ENCODE measurements around the gene TENM3.

The TENM3 gene

GRCh38 chr4:182320092-182320491 lies 76.9 kb downstream of the TENM3 start:
- Histone ChIP-seq H3K27me3 (ENCODE audit: insufficient read depth, low read length, poor library complexity) (no peaks in the 10 kb centered on the region), H3K79me2 (ENCODE audit: insufficient read depth, low read length) (no peaks in the 10 kb centered on the region), H4K20me1 (ENCODE audit: insufficient read depth, low read length) (no peaks in the 10 kb centered on the region), H2AFZ (ENCODE audit: low read depth, low read length) (no peak overlapping the region), H3K4me3 (ENCODE audit: low read depth in 1 of 2, low read length in 2 of 2) (no peak overlapping the region), H3K4me1 (ENCODE audit: insufficient read depth, low read length) (no peaks in the 10 kb centered on the region), H3K4me2 (ENCODE audit: insufficient read depth, low read length) (no peak overlapping the region), H3K36me3 (ENCODE audit: insufficient read depth, low read length) (no peaks in the 10 kb centered on the region), H3K27ac (ENCODE audit: low read length) (no peak overlapping the region), H3K9me3 (ENCODE audit: insufficient read depth, low read length, severe bottlenecking) (no peaks in the 10 kb centered on the region), H3K9ac (ENCODE audit: low read depth, low read length) (no peak overlapping the region)
- TF ChIP-seq, protein P1, sequence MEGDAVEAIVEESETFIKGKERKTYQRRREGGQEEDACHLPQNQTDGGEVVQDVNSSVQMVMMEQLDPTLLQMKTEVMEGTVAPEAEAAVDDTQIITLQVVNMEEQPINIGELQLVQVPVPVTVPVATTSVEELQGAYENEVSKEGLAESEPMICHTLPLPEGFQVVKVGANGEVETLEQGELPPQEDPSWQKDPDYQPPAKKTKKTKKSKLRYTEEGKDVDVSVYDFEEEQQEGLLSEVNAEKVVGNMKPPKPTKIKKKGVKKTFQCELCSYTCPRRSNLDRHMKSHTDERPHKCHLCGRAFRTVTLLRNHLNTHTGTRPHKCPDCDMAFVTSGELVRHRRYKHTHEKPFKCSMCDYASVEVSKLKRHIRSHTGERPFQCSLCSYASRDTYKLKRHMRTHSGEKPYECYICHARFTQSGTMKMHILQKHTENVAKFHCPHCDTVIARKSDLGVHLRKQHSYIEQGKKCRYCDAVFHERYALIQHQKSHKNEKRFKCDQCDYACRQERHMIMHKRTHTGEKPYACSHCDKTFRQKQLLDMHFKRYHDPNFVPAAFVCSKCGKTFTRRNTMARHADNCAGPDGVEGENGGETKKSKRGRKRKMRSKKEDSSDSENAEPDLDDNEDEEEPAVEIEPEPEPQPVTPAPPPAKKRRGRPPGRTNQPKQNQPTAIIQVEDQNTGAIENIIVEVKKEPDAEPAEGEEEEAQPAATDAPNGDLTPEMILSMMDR (IDR thresholded peaks at IDR 0.05; ENCODE audit: borderline replicate concordance, extremely low read depth, low read length, poor library complexity, severe bottlenecking) = no peak
- no peak for TF ChIP-seq EZH2 (IDR thresholded peaks at IDR 0.05; ENCODE audit: borderline replicate concordance, low read depth, low read length, severe bottlenecking)
- DNase-seq (no peak), ATAC-seq (ENCODE audit: insufficient read depth, low read depth) (no peak)

DNA sequence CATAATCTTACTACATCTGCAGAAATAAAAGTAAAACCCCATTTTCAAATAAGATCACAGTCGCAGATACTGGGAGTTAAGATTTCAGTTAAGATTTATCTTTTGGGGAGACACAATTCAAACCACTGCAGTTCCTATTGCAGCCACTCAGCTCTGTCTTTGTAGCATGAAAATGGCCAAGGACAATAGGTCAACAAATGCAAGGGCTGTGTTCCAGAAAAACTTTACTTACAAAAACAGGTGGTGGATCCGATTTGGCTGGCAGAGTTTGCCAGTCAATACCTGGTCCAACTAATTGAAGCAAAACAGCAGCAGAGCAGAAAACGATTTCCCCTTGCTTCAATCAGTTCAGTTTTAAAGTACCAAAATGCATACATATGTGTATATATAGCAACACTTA lies 77.4 kb downstream of the TENM3 start:
- Histone ChIP-seq H3K36me3 (ENCODE audit: insufficient read depth, low read length) (no peaks in the 10 kb centered on the region), H3K79me2 (ENCODE audit: insufficient read depth, low read length) (no peaks in the 10 kb centered on the region), H3K27ac (ENCODE audit: low read length) (no peak overlapping the region), H3K4me2 (ENCODE audit: insufficient read depth, low read length) (no peak overlapping the region), H3K9me3 (ENCODE audit: insufficient read depth, low read length, severe bottlenecking) (no peaks in the 10 kb centered on the region), H2AFZ (ENCODE audit: low read depth, low read length) (no peak overlapping the region), H3K9ac (ENCODE audit: low read depth, low read length) (no peak overlapping the region), H4K20me1 (ENCODE audit: insufficient read depth, low read length) (no peaks in the 10 kb centered on the region), H3K4me1 (ENCODE audit: insufficient read depth, low read length) (no peaks in the 10 kb centered on the region), H3K27me3 (ENCODE audit: insufficient read depth, low read length, poor library complexity) (no peaks in the 10 kb centered on the region), H3K4me3 (ENCODE audit: low read depth in 1 of 2, low read length in 2 of 2) (no peak overlapping the region)
- no peak for TF ChIP-seq EZH2 (IDR thresholded peaks at IDR 0.05; ENCODE audit: borderline replicate concordance, low read depth, low read length, severe bottlenecking)
- TF ChIP-seq, protein P1 (IDR thresholded peaks at IDR 0.05; ENCODE audit: borderline replicate concordance, extremely low read depth, low read length, poor library complexity, severe bottlenecking) = no peak
- DNase-seq (no peak), ATAC-seq (ENCODE audit: insufficient read depth, low read depth) (no peak)

GRCh38 chr4:182324282-182324681 lies 81.1 kb downstream of the TENM3 start:
- Histone ChIP-seq H3K9ac (ENCODE audit: low read depth, low read length) (no peak overlapping the region), H3K4me1 (ENCODE audit: insufficient read depth, low read length) (no peaks in the 10 kb centered on the region)

More at GRCh38 chr4:182324282-182324681, 81.1 kb downstream of the TENM3 start:
- ATAC-seq (ENCODE audit: insufficient read depth, low read depth) (no peak), DNase-seq (no peak)
- no peak overlapping the region for H3K27ac ChIP-seq (ENCODE audit: low read length)
- no peaks in the 10 kb centered on the region for H3K36me3 ChIP-seq (ENCODE audit: insufficient read depth, low read length)
- TF ChIP-seq, protein P1 (IDR thresholded peaks at IDR 0.05; ENCODE audit: borderline replicate concordance, extremely low read depth, low read length, poor library complexity, severe bottlenecking) = no peak
- H2AFZ ChIP-seq (ENCODE audit: low read depth, low read length) = no peak overlapping the region
- H3K9me3 ChIP-seq (ENCODE audit: insufficient read depth, low read length, severe bottlenecking) = no peaks in the 10 kb centered on the region
- H3K4me2 ChIP-seq (ENCODE audit: insufficient read depth, low read length) = no peak overlapping the region
- H3K79me2 ChIP-seq (ENCODE audit: insufficient read depth, low read length) = no peaks in the 10 kb centered on the region
- H4K20me1 ChIP-seq (ENCODE audit: insufficient read depth, low read length) = no peaks in the 10 kb centered on the region
- H3K27me3 ChIP-seq (ENCODE audit: insufficient read depth, low read length, poor library complexity) = no peaks in the 10 kb centered on the region
- no peak overlapping the region for H3K4me3 ChIP-seq (ENCODE audit: low read depth in 1 of 2, low read length in 2 of 2)
